DOHH2 (cell line): ENCODE results near the gene SPR.

ENCODE experiments used
- H3F3A ChIP-seq: fragments of 200-600 bp; sonication (generic), shearing (Covaris generic); 2 replicates; pipeline ENCODE4 v1.6.0; 2016; ENCODE audit warnings: antibody characterized with exemption, mild to moderate bottlenecking; ENCODE audit not compliant: control insufficient read depth, insufficient read depth
- H3K27ac ChIP-seq: fragments of 200-600 bp; sonication (generic); 2 replicates; pipeline ENCODE4 v1.5.1; 2014; ENCODE audit warnings: low read depth, mild to moderate bottlenecking, low read length, moderate library complexity
- H3K27me3 ChIP-seq: fragments of 200-600 bp; sonication (generic); 2 replicates; pipeline ENCODE4 v1.6.1; 2014; ENCODE audit warnings: mild to moderate bottlenecking, low read length, mixed read lengths; ENCODE audit not compliant: control insufficient read depth
- H3K36me3 ChIP-seq: fragments of 200-600 bp; sonication (generic); 2 replicates; pipeline ENCODE4 v1.6.1; 2014; ENCODE audit warnings: mild to moderate bottlenecking, low read length, moderate library complexity, mixed read lengths; ENCODE audit not compliant: control insufficient read depth
- H3K4me1 ChIP-seq: fragments of 200-600 bp; sonication (generic); 2 replicates; pipeline ENCODE4 v1.6.1; 2014; ENCODE audit warnings: mild to moderate bottlenecking, low read length, mixed read lengths; ENCODE audit not compliant: control insufficient read depth
- H3K4me2 ChIP-seq: fragments of 200-600 bp; sonication (generic); 2 replicates; pipeline ENCODE4 v1.6.0; 2014; ENCODE audit warnings: mild to moderate bottlenecking, low read length, moderate library complexity
- H3K4me3 ChIP-seq: fragments of 200-600 bp; sonication (generic); 2 replicates; pipeline ENCODE4 v1.5.1; 2014; ENCODE audit warnings: mild to moderate bottlenecking, low read length, mixed read lengths
- H3K79me2 ChIP-seq: fragments of 200-600 bp; sonication (generic); 2 replicates; pipeline ENCODE4 v1.6.1; 2014; ENCODE audit warnings: mild to moderate bottlenecking, low read length, mixed read lengths; ENCODE audit not compliant: control insufficient read depth
- H3K9me2 ChIP-seq: fragments of 200-600 bp; sonication (generic); replicated peaks from 2 replicates; pipeline ENCODE4 v1.6.1; 2014; ENCODE audit warnings: mild to moderate bottlenecking, low read length, mixed read lengths; ENCODE audit not compliant: control insufficient read depth
- H3K9me3 ChIP-seq: fragments of 200-600 bp; sonication (generic); 2 replicates; pipeline ENCODE4 v1.6.1; 2014; ENCODE audit warnings: antibody characterized with exemption, low read length, mixed read lengths; ENCODE audit not compliant: control insufficient read depth, insufficient read depth
- H4K20me1 ChIP-seq: fragments of 200-600 bp; sonication (generic); 2 replicates; pipeline ENCODE4 v1.6.0; 2014; ENCODE audit warnings: low read depth, mild to moderate bottlenecking, antibody characterized with exemption, low read length, moderate library complexity; ENCODE audit not compliant: control insufficient read depth, insufficient read depth
- CTCF ChIP-seq: fragments of 200-600 bp; sonication (generic); IDR thresholded peaks from one replicate; pipeline ENCODE4 v1.5.1; 2014; ENCODE audit warnings: antibody characterized with exemption, mild to moderate bottlenecking, low read depth, low read length; ENCODE audit not compliant: poor library complexity, severe bottlenecking
- EZH2phosphoT487 ChIP-seq: fragments of 200-600 bp; sonication (generic); IDR thresholded peaks from 2 replicates; pipeline ENCODE4 v1.6.1; 2017; ENCODE audit warnings: borderline replicate concordance, mild to moderate bottlenecking, antibody characterized with exemption, low read length, moderate library complexity, mixed read lengths

The SPR gene

DNA sequence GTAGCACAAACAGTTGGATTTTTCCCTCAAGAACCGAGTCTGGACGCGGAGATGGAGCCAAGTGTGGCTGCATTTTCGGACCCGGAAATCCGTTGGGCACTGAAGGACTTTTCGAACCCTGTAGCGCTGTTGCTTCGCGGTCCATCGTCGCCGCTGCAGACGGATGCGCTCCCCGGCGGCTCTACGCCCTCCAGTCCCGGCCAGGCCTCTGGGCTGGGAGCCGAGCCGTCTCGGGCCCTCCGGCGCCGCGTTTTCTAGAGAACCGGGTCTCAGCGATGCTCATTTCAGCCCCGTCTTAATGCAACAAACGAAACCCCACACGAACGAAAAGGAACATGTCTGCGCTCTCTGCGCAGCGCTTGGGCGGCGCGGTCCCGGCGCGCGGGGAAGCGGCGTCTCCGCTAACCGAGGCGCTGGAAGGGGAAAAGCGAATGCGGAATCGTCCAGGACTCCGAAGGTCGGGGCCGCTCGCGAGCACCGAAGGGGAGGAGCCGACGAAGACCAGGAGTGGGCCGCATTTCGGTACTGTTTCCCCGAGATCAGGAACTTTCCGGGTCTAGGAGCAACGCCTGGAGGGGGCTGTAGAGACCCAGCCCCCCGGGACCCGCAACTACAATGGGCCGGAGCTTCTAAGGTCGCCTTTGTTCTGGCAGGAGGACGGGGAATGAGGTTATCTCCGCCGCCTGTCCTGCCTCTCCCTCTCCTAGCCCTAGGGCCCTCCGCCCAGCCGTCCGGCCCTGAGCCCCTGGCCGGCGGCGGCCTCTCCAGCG is 33.3 kb downstream of the SPR start:
- H4K20me1 ChIP-seq, result no peaks in the 10 kb centered on the region
- no peaks in the 10 kb centered on the region for H3K79me2 ChIP-seq
- H3K9me2 ChIP-seq, result no peaks in the 10 kb centered on the region
- TF ChIP-seq EZH2phosphoT487, result no peak
- TF ChIP-seq CTCF, result no peak
- no peak overlapping the region for H3K27ac ChIP-seq
- no peak overlapping the region for H3K4me3 ChIP-seq
- H3K27me3 ChIP-seq, result peaks cover 82% of the 10 kb centered on the region
- no peaks in the 10 kb centered on the region for H3K9me3 ChIP-seq
- H3K4me2 ChIP-seq, result no peak overlapping the region
- H3F3A ChIP-seq, result no peaks in the 10 kb centered on the region
- no peaks in the 10 kb centered on the region for H3K36me3 ChIP-seq
- H3K4me1 ChIP-seq, result peaks cover 16% of the 10 kb centered on the region

DNA sequence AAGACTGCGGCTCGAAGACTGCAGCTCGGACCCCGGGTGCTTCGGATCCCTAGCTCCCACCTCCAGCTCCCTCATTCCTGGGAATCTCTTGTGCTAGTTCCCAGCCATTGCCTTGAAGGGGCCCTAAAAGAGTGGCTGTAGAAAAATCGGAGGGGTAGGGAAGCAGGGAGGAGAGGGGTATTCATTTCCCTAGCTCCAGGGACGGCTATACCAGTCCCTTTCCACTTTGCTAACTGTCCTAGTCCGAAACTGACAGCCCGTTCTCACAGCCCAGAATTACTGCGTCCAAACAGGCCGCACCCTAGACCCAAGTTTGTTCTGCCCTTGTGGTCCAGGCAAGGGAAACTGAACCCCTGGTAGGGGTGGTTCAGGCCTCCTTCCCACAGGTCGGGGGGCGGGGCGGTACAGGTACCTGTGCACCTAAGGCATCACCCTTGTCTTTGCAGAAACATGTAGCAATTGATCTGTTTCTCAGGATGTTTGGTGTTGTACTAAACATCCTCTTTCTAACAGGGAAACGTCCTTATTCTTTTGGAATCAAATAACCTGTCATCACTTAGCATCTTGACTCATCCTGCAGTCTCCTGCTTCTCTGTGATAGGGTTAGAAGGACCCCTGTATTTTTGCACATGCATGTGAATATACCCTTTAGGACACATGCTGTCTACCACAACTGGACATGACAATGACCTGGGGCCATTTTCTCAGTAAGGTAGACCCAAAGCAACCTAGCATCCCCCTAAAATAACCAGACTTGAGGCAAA is 34.1 kb downstream of the SPR start:
- Histone ChIP-seq H3K9me2 (no peaks in the 10 kb centered on the region), H3F3A (no peaks in the 10 kb centered on the region), H3K27ac (no peak overlapping the region), H3K9me3 (no peaks in the 10 kb centered on the region), H3K4me2 (no peak overlapping the region), H3K36me3 (no peaks in the 10 kb centered on the region), H4K20me1 (no peaks in the 10 kb centered on the region), H3K4me1 (peaks cover 9% of the 10 kb centered on the region), H3K79me2 (no peaks in the 10 kb centered on the region), H3K4me3 (no peak overlapping the region), H3K27me3 (peaks cover 79% of the 10 kb centered on the region)
- TF ChIP-seq CTCF, result no peak
- no peak for TF ChIP-seq EZH2phosphoT487

DNA sequence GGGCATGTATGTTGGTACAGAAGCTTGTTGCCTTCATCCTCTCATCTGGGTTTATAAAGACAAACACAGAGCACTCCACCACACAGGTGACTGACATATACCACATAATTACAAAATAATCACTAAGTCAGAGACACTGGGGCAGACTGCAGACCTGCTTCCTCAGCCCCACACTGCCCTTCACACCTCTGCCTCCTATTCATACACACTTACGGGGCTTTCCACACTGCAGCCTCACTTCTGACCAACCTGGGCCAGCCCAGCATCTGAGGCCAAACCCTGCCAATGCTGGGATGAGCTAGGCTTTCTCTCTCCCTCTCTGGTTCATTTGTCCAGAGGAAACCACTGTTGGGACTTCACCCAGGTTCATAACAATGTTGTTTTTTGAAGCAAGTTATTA is 34.6 kb downstream of the SPR start:
- Histone ChIP-seq H3K9me2 (no peaks in the 10 kb centered on the region), H3K9me3 (no peaks in the 10 kb centered on the region), H3F3A (no peaks in the 10 kb centered on the region), H3K4me1 (peaks cover 3% of the 10 kb centered on the region), H3K36me3 (no peaks in the 10 kb centered on the region), H3K27me3 (peaks cover 79% of the 10 kb centered on the region), H3K4me3 (no peak overlapping the region), H3K79me2 (no peaks in the 10 kb centered on the region), H3K4me2 (no peak overlapping the region), H3K27ac (no peak overlapping the region), H4K20me1 (no peaks in the 10 kb centered on the region)
- TF ChIP-seq EZH2phosphoT487, result no peak

GRCh38 chr2:72923833-72924352 is 36.7 kb downstream of the SPR start:
- Histone ChIP-seq H4K20me1 (no peaks in the 10 kb centered on the region), H3K9me3 (no peaks in the 10 kb centered on the region), H3K4me3 (no peak overlapping the region), H3K79me2 (no peaks in the 10 kb centered on the region), H3K27me3 (peaks cover 84% of the 10 kb centered on the region), H3K36me3 (no peaks in the 10 kb centered on the region), H3K4me1 (no peaks in the 10 kb centered on the region), H3F3A (no peaks in the 10 kb centered on the region), H3K4me2 (no peak overlapping the region), H3K27ac (no peak overlapping the region), H3K9me2 (no peaks in the 10 kb centered on the region)
- TF ChIP-seq EZH2phosphoT487 (no peak), CTCF (no peak)
